B cell (primary cell): ENCODE results near the gene TMSB4X.

Source experiments
- EZH2 ChIP-seq: IDR thresholded peaks from 2 replicates; pipeline ENCODE4 v1.6.1; 2012; ENCODE audit warnings: borderline replicate concordance, low read depth, mild to moderate bottlenecking, moderate library complexity, low read length; ENCODE audit not compliant: insufficient read depth, poor library complexity, severe bottlenecking
- TF ChIP-seq, protein P1 (sequence below): fragments of 200-600 bp; IDR thresholded peaks from one replicate; pipeline ENCODE4 v1.8.0; 2022; ENCODE audit warnings: antibody characterized with exemption, mild to moderate bottlenecking

DNA sequence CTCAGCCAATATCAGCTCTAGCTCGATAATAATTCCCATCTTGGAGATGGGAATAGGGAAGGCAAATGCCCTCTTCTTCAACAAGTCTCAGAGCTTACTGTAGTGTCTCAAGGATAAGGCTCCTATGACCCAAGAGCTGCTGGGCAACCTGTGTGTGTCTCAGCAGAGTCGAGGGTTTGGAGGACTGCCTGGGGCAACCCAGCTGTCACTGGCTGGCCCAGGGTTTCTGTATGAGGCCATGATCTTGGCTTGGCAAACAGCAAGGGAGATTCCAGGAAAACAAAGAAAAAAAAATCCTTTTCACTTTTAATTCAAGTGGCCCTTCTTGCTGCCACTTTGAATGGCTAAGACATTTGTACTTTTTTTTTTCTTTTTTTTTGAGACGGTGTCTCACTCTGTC, 34.4 kb downstream of the TMSB4X start:
- TF ChIP-seq, protein P1, sequence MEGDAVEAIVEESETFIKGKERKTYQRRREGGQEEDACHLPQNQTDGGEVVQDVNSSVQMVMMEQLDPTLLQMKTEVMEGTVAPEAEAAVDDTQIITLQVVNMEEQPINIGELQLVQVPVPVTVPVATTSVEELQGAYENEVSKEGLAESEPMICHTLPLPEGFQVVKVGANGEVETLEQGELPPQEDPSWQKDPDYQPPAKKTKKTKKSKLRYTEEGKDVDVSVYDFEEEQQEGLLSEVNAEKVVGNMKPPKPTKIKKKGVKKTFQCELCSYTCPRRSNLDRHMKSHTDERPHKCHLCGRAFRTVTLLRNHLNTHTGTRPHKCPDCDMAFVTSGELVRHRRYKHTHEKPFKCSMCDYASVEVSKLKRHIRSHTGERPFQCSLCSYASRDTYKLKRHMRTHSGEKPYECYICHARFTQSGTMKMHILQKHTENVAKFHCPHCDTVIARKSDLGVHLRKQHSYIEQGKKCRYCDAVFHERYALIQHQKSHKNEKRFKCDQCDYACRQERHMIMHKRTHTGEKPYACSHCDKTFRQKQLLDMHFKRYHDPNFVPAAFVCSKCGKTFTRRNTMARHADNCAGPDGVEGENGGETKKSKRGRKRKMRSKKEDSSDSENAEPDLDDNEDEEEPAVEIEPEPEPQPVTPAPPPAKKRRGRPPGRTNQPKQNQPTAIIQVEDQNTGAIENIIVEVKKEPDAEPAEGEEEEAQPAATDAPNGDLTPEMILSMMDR, result no peak
- no peak for TF ChIP-seq EZH2
